Gastroesophageal sphincter (tissue), 3 donors: ENCODE results near the gene BBS4.

ENCODE experiments used
- CTCF ChIP-seq, 4 experiments: fragments of 200-600 bp in 2 of 4; fragments of 450-650 bp in 2 of 4; sonication (generic) in 1 of 4; IDR thresholded peaks; one replicate each; pipeline ENCODE4 v1.5.1; 2017 to 2019; ENCODE audit warnings: antibody characterized with exemption in 4 of 4, mild to moderate bottlenecking in 2 of 4, moderate library complexity in 2 of 4
- EP300 ChIP-seq: sonication (generic); formaldehyde crosslinking; IDR thresholded peaks from one replicate; pipeline ENCODE4 v1.6.1; 2017; ENCODE audit warnings: antibody characterized with exemption, mild to moderate bottlenecking
- POLR2AphosphoS5 ChIP-seq: sonication (generic); formaldehyde crosslinking; IDR thresholded peaks from one replicate; pipeline ENCODE4 v1.6.1; 2017; ENCODE audit warnings: antibody characterized with exemption

GRCh38 chr15:72764656-72765055, 78.6 kb downstream of the BBS4 start:
- TF ChIP-seq CTCF (IDR thresholded peaks at IDR 0.05) (no peak), POLR2AphosphoS5 (no peak), EP300 (no peak)
